ENCODE measurements around the gene SAMD8. TPM values are rescaled to one million over a fixed set of nuclear protein-coding genes. Genes with fewer than 3 reads are reported as not detected.
A peak's percentile ranks its signal among the peaks of the same experiment; 100 is the strongest.
"Not testable (repeated sequence)": the region's sequence is repeated elsewhere in the genome, so short reads cannot be mapped to it uniquely, and the experiment has no call there.

SAMD8 gene
- polyA plus RNA-seq, 6 donors from 2014 or later = 11.9 to 20.1 (median 15.6) TPM

GRCh38 chr10:75106891-75107290 is 4.6 kb upstream of the SAMD8 start:
- H3K27me3 Mint-ChIP-seq; DNase-seq; H3K36me3 Mint-ChIP-seq; H3K9me3 Mint-ChIP-seq; ATAC-seq (ENCODE audit: low read depth in 2 of 2): not testable (repeated sequence)
- Mint-ChIP-seq H3K4me1 (peaks cover 2 to 19% (median 11%) of the 10 kb centered on the region in 3 donors), H3K4me3 (peak overlapping the region in 1 of 8 donors; percentile 66), H3K27ac (peak overlapping the region in 2 of 6 donors; percentile 54 to 72)

GRCh38 chr10:75107756-75108683 is 3.4 kb upstream of the SAMD8 start:
- DNase-seq = no peak
- Mint-ChIP-seq H3K27me3 (no peaks in the 10 kb centered on the region), H3K4me1 (peaks cover 14 to 27% (median 17%) of the 10 kb centered on the region in 3 donors), H3K9me3 (no peaks in the 10 kb centered on the region), H3K27ac (peak overlapping the region in 1 of 6 donors; percentile 9), H3K36me3 (no peaks in the 10 kb centered on the region), H3K4me3 (peak overlapping the region in 2 of 8 donors; percentile 65 to 66)
- ATAC-seq (ENCODE audit: low read depth in 2 of 2) = no peak

- DNase-seq = no peak
- no peak for ATAC-seq (ENCODE audit: low read depth in 2 of 2)
- peak overlapping the region in 5 of 8 donors; percentile 4 to 99 (median 87) for H3K4me3 Mint-ChIP-seq
- no peaks in the 10 kb centered on the region for H3K27me3 Mint-ChIP-seq
- no peaks in the 10 kb centered on the region for H3K36me3 Mint-ChIP-seq
- H3K4me1 Mint-ChIP-seq = peaks cover 17 to 35% (median 19%) of the 10 kb centered on the region in 3 donors
- peak overlapping the region in 3 of 6 donors; percentile 5 to 98 (median 72) for H3K27ac Mint-ChIP-seq
- no peaks in the 10 kb centered on the region for H3K9me3 Mint-ChIP-seq
Measured at GRCh38 chr10:75108684-75109458, 2.6 kb upstream of the SAMD8 start.

GRCh38 chr10:75109459-75109778 is 2.0 kb upstream of the SAMD8 start:
- ATAC-seq (ENCODE audit: low read depth in 2 of 2) = no peak
- peaks cover 17 to 41% (median 19%) of the 10 kb centered on the region in 3 donors for H3K4me1 Mint-ChIP-seq
- H3K27me3 Mint-ChIP-seq = no peaks in the 10 kb centered on the region
- H3K27ac Mint-ChIP-seq = peak overlapping the region in 4 of 6 donors; percentile 72 to 98 (median 88)
- DNase-seq = no peak
- no peaks in the 10 kb centered on the region for H3K9me3 Mint-ChIP-seq
- peak overlapping the region; percentile 0 to 99 (median 83) for H3K4me3 Mint-ChIP-seq
- no peaks in the 10 kb centered on the region for H3K36me3 Mint-ChIP-seq

- H3K9me3 Mint-ChIP-seq = no peaks in the 10 kb centered on the region
- peaks cover 23 to 48% (median 26%) of the 10 kb centered on the region in 3 donors for H3K4me1 Mint-ChIP-seq
- no peaks in the 10 kb centered on the region for H3K36me3 Mint-ChIP-seq
- DNase-seq = no peak
- ATAC-seq (ENCODE audit: low read depth in 2 of 2) = no peak
- H3K27ac Mint-ChIP-seq = peak overlapping the region; percentile 72 to 98 (median 96)
- H3K4me3 Mint-ChIP-seq = peak overlapping the region; percentile 87 to 99 (median 97)
- H3K27me3 Mint-ChIP-seq = no peaks in the 10 kb centered on the region
Measured at GRCh38 chr10:75110006-75110632, 1.3 kb upstream of the SAMD8 start.

- ATAC-seq (ENCODE audit: low read depth in 2 of 2) (peak; percentile 51 to 52), DNase-seq (peak; percentile 65)
- no peaks in the 10 kb centered on the region for H3K36me3 Mint-ChIP-seq
- no peaks in the 10 kb centered on the region for H3K27me3 Mint-ChIP-seq
- H3K9me3 Mint-ChIP-seq = no peaks in the 10 kb centered on the region
- peak overlapping the region; percentile 94 to 99 (median 98) for H3K27ac Mint-ChIP-seq
- peaks cover 31 to 57% (median 31%) of the 10 kb centered on the region in 3 donors for H3K4me1 Mint-ChIP-seq
- H3K4me3 Mint-ChIP-seq = peak overlapping the region; percentile 87 to 99 (median 97)
Measured at GRCh38 chr10:75111907-75112679, 637 bp downstream of the SAMD8 start.

- H3K27ac Mint-ChIP-seq = peak overlapping the region in 3 of 6 donors; percentile 36 to 49 (median 47)
- H3K4me1 Mint-ChIP-seq = peaks cover 31 to 75% (median 33%) of the 10 kb centered on the region in 3 donors
Measured at GRCh38 chr10:75115137-75115536, 3.7 kb downstream of the SAMD8 start.

GRCh38 chr10:75116941-75117775 is 5.7 kb downstream of the SAMD8 start:
- peak overlapping the region in 3 of 6 donors; percentile 44 to 81 (median 68) for H3K27ac Mint-ChIP-seq
- H3K4me1 Mint-ChIP-seq = peaks cover 24 to 76% (median 39%) of the 10 kb centered on the region in 3 donors
- not testable (repeated sequence) for ATAC-seq (ENCODE audit: low read depth in 2 of 2); H3K9me3 Mint-ChIP-seq; H3K36me3 Mint-ChIP-seq; H3K4me3 Mint-ChIP-seq; DNase-seq; H3K27me3 Mint-ChIP-seq

More at GRCh38 chr10:75115137-75115536, 3.7 kb downstream of the SAMD8 start:
- H3K27me3 Mint-ChIP-seq = no peaks in the 10 kb centered on the region
- peak overlapping the region in 2 of 8 donors; percentile 20 to 96 for H3K4me3 Mint-ChIP-seq
- H3K36me3 Mint-ChIP-seq = no peaks in the 10 kb centered on the region
- H3K9me3 Mint-ChIP-seq = no peaks in the 10 kb centered on the region
- DNase-seq (no peak), ATAC-seq (ENCODE audit: low read depth in 2 of 2) (no peak)

GRCh38 chr10:75117995-75118394 is 6.5 kb downstream of the SAMD8 start:
- no peak for ATAC-seq (ENCODE audit: low read depth in 2 of 2)
- peaks cover 20 to 71% (median 30%) of the 10 kb centered on the region in 3 donors for H3K4me1 Mint-ChIP-seq
- no peaks in the 10 kb centered on the region for H3K36me3 Mint-ChIP-seq
- no peaks in the 10 kb centered on the region for H3K27me3 Mint-ChIP-seq
- no peak overlapping the region for H3K4me3 Mint-ChIP-seq
- no peaks in the 10 kb centered on the region for H3K9me3 Mint-ChIP-seq
- peak overlapping the region in 4 of 6 donors; percentile 3 to 68 (median 30) for H3K27ac Mint-ChIP-seq
- DNase-seq = no peak

- peak; percentile 65 to 69 for ATAC-seq (ENCODE audit: low read depth in 2 of 2)
- Mint-ChIP-seq H3K4me3 (peak overlapping the region in 1 of 8 donors; percentile 41), H3K4me1 (peaks cover 26 to 62% (median 30%) of the 10 kb centered on the region in 3 donors), H3K27ac (peak overlapping the region in 2 of 6 donors; percentile 39 to 55)
- H3K27me3 Mint-ChIP-seq, DNase-seq, H3K36me3 Mint-ChIP-seq, H3K9me3 Mint-ChIP-seq: not testable (repeated sequence)
Measured at GRCh38 chr10:75119444-75120066, 8.1 kb downstream of the SAMD8 start.

- Mint-ChIP-seq H3K4me1 (peaks cover 17 to 57% (median 28%) of the 10 kb centered on the region in 3 donors), H3K27me3 (no peaks in the 10 kb centered on the region), H3K9me3 (no peaks in the 10 kb centered on the region), H3K36me3 (no peaks in the 10 kb centered on the region), H3K4me3 (no peak overlapping the region), H3K27ac (peak overlapping the region in 1 of 6 donors; percentile 57)
- DNase-seq = no peak
- ATAC-seq (ENCODE audit: low read depth in 2 of 2) = no peak
Measured at GRCh38 chr10:75121322-75121721, 9.9 kb downstream of the SAMD8 start.

All from naive B cell (primary cell).